Measurements from ENCODE around the gene PRSS27. TPM values are rescaled to one million over a fixed set of nuclear protein-coding genes. Genes with fewer than 3 reads are reported as not detected.

The PRSS27 gene
- total RNA-seq, 1 donor from 2014 or later: 2.3 TPM

DNA sequence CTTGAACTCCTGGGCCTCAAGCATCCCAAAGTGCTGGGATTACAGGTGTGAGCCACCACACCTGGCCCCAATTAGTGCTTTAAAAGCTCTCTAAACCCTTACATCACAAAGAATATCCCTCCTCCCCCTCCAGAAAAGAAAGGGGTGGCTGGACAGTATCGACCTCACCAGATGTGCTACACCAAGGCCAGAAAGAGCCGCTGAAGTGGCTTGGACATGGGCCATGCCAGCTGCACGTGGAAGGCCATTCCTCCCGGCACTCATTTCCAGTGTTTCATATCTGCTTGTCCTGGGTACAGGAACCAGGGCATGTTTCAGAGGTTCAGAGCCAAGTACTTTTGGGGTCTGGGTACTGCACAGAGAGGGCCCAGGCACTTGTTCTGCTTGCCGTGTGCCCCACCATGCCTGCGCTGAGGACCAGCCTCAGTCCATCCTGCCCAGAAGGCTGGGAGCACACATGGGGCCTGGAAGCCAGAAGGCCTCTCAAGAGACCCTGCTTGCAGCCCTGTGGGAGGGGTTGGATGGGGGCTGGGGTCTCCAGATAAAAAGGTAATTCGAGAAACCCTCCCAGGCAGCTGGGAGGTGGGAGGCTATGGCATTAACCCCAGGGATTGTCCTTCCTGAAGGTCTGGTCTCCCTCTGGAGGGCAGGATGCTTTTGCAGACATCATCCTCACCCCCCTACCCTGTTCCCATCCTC, 28.9 kb upstream of the PRSS27 start:
- peaks cover 5% of the 10 kb centered on the region for H3K4me1 Mint-ChIP-seq (ENCODE audit: low read depth, unreplicated experiment)
- no peak overlapping the region for H3K27ac Mint-ChIP-seq (ENCODE audit: unreplicated experiment)
- TF ChIP-seq, protein P1, sequence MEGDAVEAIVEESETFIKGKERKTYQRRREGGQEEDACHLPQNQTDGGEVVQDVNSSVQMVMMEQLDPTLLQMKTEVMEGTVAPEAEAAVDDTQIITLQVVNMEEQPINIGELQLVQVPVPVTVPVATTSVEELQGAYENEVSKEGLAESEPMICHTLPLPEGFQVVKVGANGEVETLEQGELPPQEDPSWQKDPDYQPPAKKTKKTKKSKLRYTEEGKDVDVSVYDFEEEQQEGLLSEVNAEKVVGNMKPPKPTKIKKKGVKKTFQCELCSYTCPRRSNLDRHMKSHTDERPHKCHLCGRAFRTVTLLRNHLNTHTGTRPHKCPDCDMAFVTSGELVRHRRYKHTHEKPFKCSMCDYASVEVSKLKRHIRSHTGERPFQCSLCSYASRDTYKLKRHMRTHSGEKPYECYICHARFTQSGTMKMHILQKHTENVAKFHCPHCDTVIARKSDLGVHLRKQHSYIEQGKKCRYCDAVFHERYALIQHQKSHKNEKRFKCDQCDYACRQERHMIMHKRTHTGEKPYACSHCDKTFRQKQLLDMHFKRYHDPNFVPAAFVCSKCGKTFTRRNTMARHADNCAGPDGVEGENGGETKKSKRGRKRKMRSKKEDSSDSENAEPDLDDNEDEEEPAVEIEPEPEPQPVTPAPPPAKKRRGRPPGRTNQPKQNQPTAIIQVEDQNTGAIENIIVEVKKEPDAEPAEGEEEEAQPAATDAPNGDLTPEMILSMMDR (IDR thresholded peaks at IDR 0.05; ENCODE audit: insufficient read depth, low read depth, low read length): no peak
- TF ChIP-seq EZH2 (IDR thresholded peaks at IDR 0.05; ENCODE audit: insufficient read depth, low read length): no peak
- no peak overlapping the region for H3K4me3 Mint-ChIP-seq (ENCODE audit: unreplicated experiment)
- Histone ChIP-seq H4K20me1 (ENCODE audit: insufficient read depth, low read length) (peaks cover 10% of the 10 kb centered on the region), H3K4me3 (ENCODE audit: insufficient read depth, low read depth, low read length) (no peak overlapping the region), H3K9ac (ENCODE audit: low read length) (no peak overlapping the region), H3K4me2 (ENCODE audit: low read length) (no peak overlapping the region), H3K27ac (ENCODE audit: low read depth, low read length) (no peak overlapping the region), H3K36me3 (ENCODE audit: insufficient read depth, low read length) (no peaks in the 10 kb centered on the region), H3K79me2 (ENCODE audit: insufficient read depth, low read length) (peaks cover 22% of the 10 kb centered on the region), H3K9me3 (ENCODE audit: insufficient read depth, low read depth, low read length) (no peaks in the 10 kb centered on the region), H2AFZ (ENCODE audit: low read depth, low read length) (no peak overlapping the region), H3K4me1 (ENCODE audit: insufficient read depth, low read length) (peaks cover 8% of the 10 kb centered on the region), H3K27me3 (ENCODE audit: insufficient read depth, low read length) (no peaks in the 10 kb centered on the region)
- H3K36me3 Mint-ChIP-seq (ENCODE audit: low read depth, unreplicated experiment): peaks cover 5% of the 10 kb centered on the region
- FAIRE-seq (no peak), DNase-seq (ENCODE audit: low read depth) (no peak)
- no peaks in the 10 kb centered on the region for H3K9me3 Mint-ChIP-seq (ENCODE audit: unreplicated experiment)
- H3K27me3 Mint-ChIP-seq (ENCODE audit: low read depth, unreplicated experiment): peaks cover 3% of the 10 kb centered on the region

DNA sequence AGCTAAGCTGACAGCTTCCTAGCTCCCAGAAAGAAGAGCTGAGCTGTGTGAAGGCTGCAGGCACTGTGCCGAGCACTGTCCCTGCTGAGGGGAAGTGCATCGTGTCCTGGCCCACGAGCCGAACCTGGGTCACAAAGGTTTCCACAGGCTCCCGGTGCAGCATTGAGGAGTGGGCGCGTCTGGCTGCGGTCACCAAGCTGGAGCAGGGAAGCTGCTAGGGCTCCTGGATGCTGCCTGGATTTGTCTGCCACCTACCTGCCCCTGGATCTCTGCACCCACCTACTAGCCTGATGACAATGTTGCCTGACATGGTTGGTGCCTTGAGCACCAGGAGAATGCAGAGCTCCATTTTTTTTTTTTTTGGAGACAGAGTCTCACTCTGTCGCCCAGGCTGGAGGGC, 25.9 kb upstream of the PRSS27 start:
- Mint-ChIP-seq H3K4me1 (ENCODE audit: low read depth, unreplicated experiment) (peaks cover 5% of the 10 kb centered on the region), H3K36me3 (ENCODE audit: low read depth, unreplicated experiment) (peaks cover 10% of the 10 kb centered on the region), H3K27me3 (ENCODE audit: low read depth, unreplicated experiment) (peaks cover 8% of the 10 kb centered on the region), H3K9me3 (ENCODE audit: unreplicated experiment) (no peaks in the 10 kb centered on the region), H3K4me3 (ENCODE audit: unreplicated experiment) (no peak overlapping the region), H3K27ac (ENCODE audit: unreplicated experiment) (no peak overlapping the region)
- Histone ChIP-seq H4K20me1 (ENCODE audit: insufficient read depth, low read length) (no peaks in the 10 kb centered on the region), H3K79me2 (ENCODE audit: insufficient read depth, low read length) (peaks cover 3% of the 10 kb centered on the region), H3K27ac (ENCODE audit: low read depth, low read length) (no peak overlapping the region), H3K9ac (ENCODE audit: low read length) (no peak overlapping the region), H3K4me1 (ENCODE audit: insufficient read depth, low read length) (no peaks in the 10 kb centered on the region), H3K36me3 (ENCODE audit: insufficient read depth, low read length) (no peaks in the 10 kb centered on the region), H3K9me3 (ENCODE audit: insufficient read depth, low read depth, low read length) (no peaks in the 10 kb centered on the region), H3K4me2 (ENCODE audit: low read length) (no peak overlapping the region), H3K27me3 (ENCODE audit: insufficient read depth, low read length) (no peaks in the 10 kb centered on the region), H2AFZ (ENCODE audit: low read depth, low read length) (no peak overlapping the region), H3K4me3 (ENCODE audit: insufficient read depth, low read depth, low read length) (no peak overlapping the region)
- FAIRE-seq (no peak), DNase-seq (ENCODE audit: low read depth) (no peak)
- TF ChIP-seq EZH2 (IDR thresholded peaks at IDR 0.05; ENCODE audit: insufficient read depth, low read length): no peak
- TF ChIP-seq, protein P1 (IDR thresholded peaks at IDR 0.05; ENCODE audit: insufficient read depth, low read depth, low read length): no peak

Measured in astrocyte (in vitro differentiated cells and primary cell).